OCI-LY3 (cell line): ENCODE results near the gene CYTIP.
"Not testable (repeated sequence)": the region's sequence is repeated elsewhere in the genome, so short reads cannot be mapped to it uniquely, and the experiment has no call there.

Experiments
- H2AFZ ChIP-seq: fragments of 200-600, 300-600 bp; shearing (Covaris generic); 2 replicates; pipeline ENCODE4 v1.6.0; 2014; ENCODE audit warnings: antibody characterized with exemption, low read depth, low read length
- H3K27ac ChIP-seq: fragments of 200-600, 300-600 bp; sonication (generic); 2 replicates; pipeline ENCODE4 v1.5.1; 2014; ENCODE audit warnings: mild to moderate bottlenecking, low read length, moderate library complexity, mixed read lengths
- H3K27me3 ChIP-seq: fragments of 200-600, 300-600 bp; sonication (generic); 2 replicates; pipeline ENCODE4 v1.6.1; 2014; ENCODE audit warnings: low read depth, low read length, mixed read lengths
- H3K36me3 ChIP-seq: fragments of 200-600, 300-600 bp; sonication (generic); replicated peaks from 2 replicates; pipeline ENCODE3; 2014; ENCODE audit warnings: low read depth, low read length, mixed read lengths
- H3K4me1 ChIP-seq: fragments of 300-600, 200-600 bp; sonication (generic); 2 replicates; pipeline ENCODE4 v1.6.1; 2014; ENCODE audit warnings: low read length, mixed read lengths
- H3K4me2 ChIP-seq: fragments of 200-600, 300-600 bp; sonication (generic); 2 replicates; pipeline ENCODE4 v1.6.1; 2014; ENCODE audit warnings: low read length, mixed read lengths
- H3K4me3 ChIP-seq: fragments of 300-600, 200-600 bp; sonication (generic); 2 replicates; pipeline ENCODE4 v1.5.1; 2014; ENCODE audit warnings: antibody characterized with exemption, mild to moderate bottlenecking, low read length, moderate library complexity
- H3K79me2 ChIP-seq: fragments of 300-600, 200-600 bp; shearing (Covaris generic); 2 replicates; pipeline ENCODE4 v1.6.1; 2014; ENCODE audit warnings: mild to moderate bottlenecking, low read length, mixed read lengths
- H3K9ac ChIP-seq: fragments of 300-600, 200-600 bp; shearing (Covaris generic); 2 replicates; pipeline ENCODE4 v1.6.0; 2014; ENCODE audit warnings: mild to moderate bottlenecking, low read length, moderate library complexity
- H3K9me3 ChIP-seq: fragments of 200-600, 300-600 bp; shearing (Covaris generic); 2 replicates; pipeline ENCODE4 v1.6.1; 2014; ENCODE audit warnings: low read length, mixed read lengths; ENCODE audit not compliant: insufficient read depth
- H4K20me1 ChIP-seq: fragments of 200-600, 300-600 bp; sonication (generic); 2 replicates; pipeline ENCODE4 v1.6.1; 2016; ENCODE audit warnings: low read length, mixed read lengths; ENCODE audit not compliant: insufficient read depth
- EZH2phosphoT487 ChIP-seq: fragments of 200-600 bp; shearing (Covaris generic); IDR thresholded peaks from 2 replicates; pipeline ENCODE4 v1.6.1; 2018; ENCODE audit warnings: antibody characterized with exemption, mixed run types, low read depth
- TF ChIP-seq, protein P1 (sequence below): fragments of 200-600, 300-600 bp; sonication (generic); IDR thresholded peaks from 2 replicates; pipeline ENCODE4 v1.5.1; 2014; ENCODE audit warnings: antibody characterized with exemption, low read length, low read depth

The CYTIP gene

DNA sequence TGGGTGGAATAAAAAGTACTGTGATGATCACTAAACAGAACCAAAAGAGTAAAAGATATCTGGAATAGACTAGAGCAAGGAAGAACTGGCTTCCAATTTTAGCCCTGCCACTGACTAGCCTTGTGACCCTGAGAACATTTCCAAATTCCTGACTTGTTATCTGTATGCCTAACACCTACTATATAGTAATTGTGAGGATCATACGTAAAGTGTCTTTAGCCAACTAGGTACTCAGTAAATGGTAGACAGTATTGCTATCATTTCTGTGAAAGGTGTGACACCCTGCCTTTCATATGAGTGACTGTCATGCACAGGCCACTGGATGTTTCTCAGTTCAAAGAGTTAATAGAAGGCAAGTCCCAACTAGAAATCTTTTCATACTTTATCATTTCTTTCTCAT, 29.8 kb downstream of the CYTIP start:
- TF ChIP-seq EZH2phosphoT487, result no peak
- TF ChIP-seq, protein P1, sequence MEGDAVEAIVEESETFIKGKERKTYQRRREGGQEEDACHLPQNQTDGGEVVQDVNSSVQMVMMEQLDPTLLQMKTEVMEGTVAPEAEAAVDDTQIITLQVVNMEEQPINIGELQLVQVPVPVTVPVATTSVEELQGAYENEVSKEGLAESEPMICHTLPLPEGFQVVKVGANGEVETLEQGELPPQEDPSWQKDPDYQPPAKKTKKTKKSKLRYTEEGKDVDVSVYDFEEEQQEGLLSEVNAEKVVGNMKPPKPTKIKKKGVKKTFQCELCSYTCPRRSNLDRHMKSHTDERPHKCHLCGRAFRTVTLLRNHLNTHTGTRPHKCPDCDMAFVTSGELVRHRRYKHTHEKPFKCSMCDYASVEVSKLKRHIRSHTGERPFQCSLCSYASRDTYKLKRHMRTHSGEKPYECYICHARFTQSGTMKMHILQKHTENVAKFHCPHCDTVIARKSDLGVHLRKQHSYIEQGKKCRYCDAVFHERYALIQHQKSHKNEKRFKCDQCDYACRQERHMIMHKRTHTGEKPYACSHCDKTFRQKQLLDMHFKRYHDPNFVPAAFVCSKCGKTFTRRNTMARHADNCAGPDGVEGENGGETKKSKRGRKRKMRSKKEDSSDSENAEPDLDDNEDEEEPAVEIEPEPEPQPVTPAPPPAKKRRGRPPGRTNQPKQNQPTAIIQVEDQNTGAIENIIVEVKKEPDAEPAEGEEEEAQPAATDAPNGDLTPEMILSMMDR, result no peak
- H3K27ac ChIP-seq, result peak overlapping the region; percentile 88
- no peaks in the 10 kb centered on the region for H3K9me3 ChIP-seq
- no peaks in the 10 kb centered on the region for H3K27me3 ChIP-seq
- H3K36me3 ChIP-seq, result peaks cover 65% of the 10 kb centered on the region
- peak overlapping the region; percentile 7; the same call in 1 of the 2 replicates for H3K9ac ChIP-seq
- H3K4me2 ChIP-seq, result peak overlapping the region; percentile 52
- no peak overlapping the region for H2AFZ ChIP-seq
- peaks cover 54% of the 10 kb centered on the region for H4K20me1 ChIP-seq
- peaks cover 9% of the 10 kb centered on the region for H3K79me2 ChIP-seq
- H3K4me1 ChIP-seq, result peaks cover 52% of the 10 kb centered on the region
- peak overlapping the region; percentile 24; the same call in 1 of the 2 replicates for H3K4me3 ChIP-seq

DNA sequence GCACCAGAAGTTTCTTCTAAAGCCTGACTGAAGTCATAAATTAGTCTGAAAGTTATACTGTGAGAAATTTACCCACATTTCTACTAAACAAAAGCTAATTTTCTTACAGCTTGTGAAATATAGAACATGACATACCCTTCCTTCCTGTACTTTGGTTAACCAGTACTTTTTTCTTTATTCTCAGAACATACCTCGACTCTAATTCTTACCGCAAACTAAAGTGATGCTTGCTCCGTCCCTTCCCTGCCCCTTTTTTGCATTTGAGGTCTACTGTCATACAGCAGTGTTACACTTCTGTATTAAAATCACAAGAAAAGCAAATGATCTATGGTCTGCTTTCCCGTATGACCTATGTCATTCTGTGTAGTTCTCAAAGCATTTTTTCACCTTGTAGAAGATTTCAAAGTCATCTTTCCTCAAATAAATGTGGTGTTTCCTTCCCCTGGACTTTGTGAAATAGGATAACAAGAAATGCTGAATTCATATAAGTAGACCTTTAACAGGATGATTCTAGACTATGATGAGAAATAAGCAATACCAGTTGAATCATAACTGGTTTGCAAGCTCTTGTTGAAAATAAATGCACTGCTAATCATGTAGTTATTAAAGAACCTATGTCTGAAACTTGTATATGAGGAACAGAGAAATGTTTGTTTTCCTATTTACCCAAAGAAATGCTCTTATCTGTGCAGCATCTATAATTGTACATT, 30.4 kb downstream of the CYTIP start:
- Histone ChIP-seq H3K4me1 (peaks cover 52% of the 10 kb centered on the region), H3K27me3 (no peaks in the 10 kb centered on the region), H3K4me3 (peak overlapping the region; percentile 24; the same call in 1 of the 2 replicates), H3K79me2 (peaks cover 8% of the 10 kb centered on the region; the same call in 1 of the 2 replicates), H3K4me2 (peak overlapping the region; percentile 52), H3K9ac (peak overlapping the region; percentile 7), H4K20me1 (peaks cover 50% of the 10 kb centered on the region), H3K27ac (peak overlapping the region; percentile 88), H3K36me3 (peaks cover 62% of the 10 kb centered on the region), H3K9me3 (no peaks in the 10 kb centered on the region), H2AFZ (no peak overlapping the region)
- TF ChIP-seq EZH2phosphoT487, result no peak
- TF ChIP-seq, protein P1, result no peak

DNA sequence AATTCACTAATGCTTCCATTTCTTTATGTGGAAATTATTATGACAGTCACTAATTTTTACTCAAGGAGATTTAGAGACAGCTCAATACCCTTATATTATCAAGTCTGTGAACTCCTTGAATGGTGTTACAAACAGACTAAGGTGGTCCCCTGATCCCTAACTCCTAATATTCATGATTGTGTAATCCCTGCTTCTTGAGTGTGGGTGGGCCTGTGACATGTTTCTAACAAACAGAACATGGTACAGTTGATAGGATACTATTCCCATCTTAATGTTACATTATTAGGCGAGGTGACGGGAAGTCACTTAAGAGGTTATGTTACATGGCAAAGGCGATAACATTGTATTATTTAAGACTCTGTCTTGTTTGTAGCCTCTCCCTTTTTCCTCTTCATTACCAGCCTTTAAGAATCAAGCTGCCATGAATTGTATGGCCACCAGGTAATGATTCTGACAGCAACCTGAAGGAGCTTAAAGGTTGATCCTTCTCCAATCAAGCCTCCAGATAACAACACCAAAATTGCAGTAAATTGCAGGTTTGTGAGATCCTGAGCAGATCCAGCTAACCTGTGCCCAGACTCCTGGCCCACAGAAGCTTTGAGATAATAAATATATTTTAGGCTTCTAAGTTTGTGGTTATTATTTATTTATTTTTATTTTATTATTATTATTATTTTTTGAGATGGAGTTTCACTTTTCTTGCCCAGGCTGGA, 32.1 kb downstream of the CYTIP start:
- H3K27ac ChIP-seq, result no peak overlapping the region
- TF ChIP-seq, protein P1, result no peak
- no peak for TF ChIP-seq EZH2phosphoT487
- H3K4me3 ChIP-seq, result no peak overlapping the region
- no peak overlapping the region for H2AFZ ChIP-seq
- H3K36me3 ChIP-seq, result peaks cover 47% of the 10 kb centered on the region
- peaks cover 38% of the 10 kb centered on the region for H4K20me1 ChIP-seq
- no peaks in the 10 kb centered on the region for H3K27me3 ChIP-seq
- peaks cover 8% of the 10 kb centered on the region; the same call in 1 of the 2 replicates for H3K79me2 ChIP-seq
- H3K9ac ChIP-seq, result no peak overlapping the region
- H3K9me3 ChIP-seq, result no peaks in the 10 kb centered on the region
- peaks cover 36% of the 10 kb centered on the region for H3K4me1 ChIP-seq
- H3K4me2 ChIP-seq, result no peak overlapping the region

DNA sequence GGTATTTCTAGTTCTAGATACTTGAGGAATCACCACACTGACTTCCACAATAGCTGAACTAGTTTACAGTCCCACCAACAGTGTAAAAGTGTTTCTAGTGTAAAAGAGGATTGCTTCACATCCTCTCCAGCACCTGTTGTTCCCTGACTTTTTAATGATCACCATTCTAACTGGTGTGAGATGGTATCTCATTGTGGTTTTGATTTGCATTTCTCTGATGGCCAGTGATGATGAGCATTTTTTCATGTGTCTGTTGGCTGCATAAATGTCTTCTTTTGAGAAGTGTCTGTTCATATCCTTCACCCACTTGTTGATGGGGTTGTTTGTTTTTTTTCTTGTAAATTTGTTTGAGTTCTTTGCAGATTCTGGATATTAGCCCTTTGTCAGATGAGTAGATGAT, 38.5 kb downstream of the CYTIP start:
- H3K27me3 ChIP-seq, H3K9me3 ChIP-seq, H3K36me3 ChIP-seq, H3K4me3 ChIP-seq, H2AFZ ChIP-seq, H3K9ac ChIP-seq, H3K79me2 ChIP-seq, H3K4me1 ChIP-seq, H3K4me2 ChIP-seq, H4K20me1 ChIP-seq, H3K27ac ChIP-seq: not testable (repeated sequence)
